Endothelial cell of umbilical vein (primary cell): ENCODE data around the gene ASGR2. TPM values are rescaled to one million over a fixed set of nuclear protein-coding genes. Genes with fewer than 3 reads are reported as not detected.

Source experiments
- BruUV-seq: library from RNA; stranded (reverse); fragments of 400-500 nt; replicated peaks from 2 replicates; lab custom pipeline; 2021; lab: Mats Ljungman, UMichigan
- CTCF ChIA-PET: fragments of 300-600, 350-600 bp; sonication (Branson Sonifier 250); formaldehyde crosslinking; loops from one replicate; lab custom pipeline; 2021; ENCODE audit warnings: antibody characterized with exemption, inconsistent platforms; lab: Charles Lee
- POLR2A ChIA-PET: fragments of 300-600, 350-600 bp; sonication (Branson Sonifier 250); formaldehyde crosslinking; loops from one replicate; lab custom pipeline; 2021; ENCODE audit warnings: antibody characterized with exemption, inconsistent platforms; lab: Charles Lee
- DNase-seq: peaks from one replicate; pipeline ENCODE4 v3.0.0-alpha.2; 2011; ENCODE audit warnings: low read depth, low spot score
- FAIRE-seq: peaks from 2 replicates; lab custom pipeline; 2011; peaks lifted over from hg19 to GRCh38; lab: Jason Lieb, UNC
- H2AFZ ChIP-seq: 2 replicates; pipeline ENCODE4 v1.6.0; 2012; ENCODE audit warnings: low read depth, low read length, control low read depth, inconsistent platforms
- H3K27ac ChIP-seq: 2 replicates; pipeline ENCODE4 v1.5.1; 2011; ENCODE audit warnings: low read depth, mild to moderate bottlenecking, control low read depth, low read length, moderate library complexity; ENCODE audit not compliant: insufficient read depth
- H3K27me3 ChIP-seq, 2 experiments: 2 replicates each; pipeline versions ENCODE4 v1.6.0 to v1.6.1; 2011; ENCODE audit warnings: low read length in 2 of 2, mixed read lengths in 1 of 2; ENCODE audit not compliant: control insufficient read depth in 2 of 2, insufficient read depth in 2 of 2
- H3K36me3 ChIP-seq, 2 experiments: 2 replicates in 1 of 2; 3 replicates in 1 of 2; pipeline ENCODE4 v1.5.1; 2011; ENCODE audit warnings: low read length in 2 of 2, mild to moderate bottlenecking in 1 of 2, moderate library complexity in 1 of 2; ENCODE audit not compliant: control insufficient read depth in 2 of 2, insufficient read depth in 2 of 2; ENCODE audit errors: extremely low read depth in 1 of 2
- H3K4me1 ChIP-seq: 3 replicates; pipeline ENCODE4 v1.5.1; 2011; ENCODE audit warnings: mild to moderate bottlenecking, low read length; ENCODE audit not compliant: control insufficient read depth, insufficient read depth; ENCODE audit errors: extremely low read depth
- H3K4me2 ChIP-seq: 2 replicates; pipeline ENCODE4 v1.6.1; 2011; ENCODE audit warnings: low read length, control low read depth, mixed read lengths; ENCODE audit not compliant: insufficient read depth
- H3K4me3 ChIP-seq, 3 experiments: fragments of 200-600 bp in 1 of 3; sonication (generic), shearing (Covaris generic) in 1 of 3; replicated peaks in 1 of 3; 2 replicates each; pipeline ENCODE4 v1.5.1; 2011 to 2016; ENCODE audit warnings: control low read depth in 3 of 3, low read length in 3 of 3, mild to moderate bottlenecking in 2 of 3, inconsistent platforms in 1 of 3, low read depth in 1 of 3, moderate library complexity in 1 of 3; ENCODE audit not compliant: insufficient read depth in 1 of 3
- H3K79me2 ChIP-seq: 2 replicates; pipeline ENCODE4 v1.6.0; 2012; ENCODE audit warnings: low read length, inconsistent platforms; ENCODE audit not compliant: control insufficient read depth, insufficient read depth
- H3K9ac ChIP-seq: replicated peaks from 2 replicates; pipeline ENCODE3; 2011; ENCODE audit warnings: low read length, control low read depth; ENCODE audit not compliant: insufficient read depth; ENCODE audit errors: extremely low read depth
- H3K9me1 ChIP-seq: replicated peaks from 3 replicates; pipeline ENCODE4 v1.6.0; 2011; ENCODE audit warnings: mild to moderate bottlenecking, low read length; ENCODE audit not compliant: control insufficient read depth, insufficient read depth; ENCODE audit errors: extremely low read depth
- H3K9me3 ChIP-seq: replicated peaks from 2 replicates; pipeline ENCODE4 v1.5.1; 2012; ENCODE audit warnings: low read length, inconsistent platforms; ENCODE audit not compliant: control insufficient read depth, insufficient read depth
- H4K20me1 ChIP-seq: replicated peaks from 2 replicates; pipeline ENCODE3; 2011; ENCODE audit warnings: mild to moderate bottlenecking, low read length; ENCODE audit not compliant: control insufficient read depth, insufficient read depth; ENCODE audit errors: extremely low read depth
- EZH2 ChIP-seq: IDR thresholded peaks from 2 replicates; pipeline ENCODE4 v1.6.1; 2012; ENCODE audit warnings: borderline replicate concordance, low read depth, mild to moderate bottlenecking, moderate library complexity, low read length, inconsistent platforms; ENCODE audit not compliant: severe bottlenecking
- MYC ChIP-seq: IDR thresholded peaks from one replicate; pipeline ENCODE4 v1.6.1; 2011; ENCODE audit warnings: mild to moderate bottlenecking, low read depth, low read length
- POLR2AphosphoS5 ChIP-seq: IDR thresholded peaks from 2 replicates; pipeline ENCODE4 v1.6.1; 2012; ENCODE audit warnings: low read depth, mild to moderate bottlenecking, control low read depth, low read length, moderate library complexity; ENCODE audit not compliant: insufficient read depth
- dilution Hi-C: fragments of 300-500 bp; cut with MboI; formaldehyde crosslinking; loops from one replicate; pipeline ENCODE4 v1.15.0; 2019; ENCODE audit warnings: low sequenced_read_pairs; ENCODE audit not compliant: extremely low pct_ligation_motif_present
- intact Hi-C: fragments of 100-400 bp; cut with micrococcal nuclease; formaldehyde crosslinking; loops from one replicate; pipeline ENCODE4 v1.10.0; 2022
- polyA plus RNA-seq, 4 experiments: library from polyadenylated mRNA; depleted of rRNA in 3 of 4; stranded (reverse) in 3 of 4; unstranded in 1 of 4; fragments of >200 nt; gene quantifications; 2 replicates each; pipeline versions ENCODE4 v1.2.1 to v1.2.3, GENCODE V29; 2011 to 2012; ENCODE audit warnings: missing spikeins in 1 of 4
- total RNA-seq: library from RNA; stranded (reverse); gene quantifications from 2 replicates; pipeline ENCODE4 v1.2.3, GENCODE V29; 2021

The ASGR2 gene
- total and polyA plus RNA-seq, 2 donors (not counting 3 experiments of a cell fraction or from before 2014, with no cell fraction given), result not detected

DNA sequence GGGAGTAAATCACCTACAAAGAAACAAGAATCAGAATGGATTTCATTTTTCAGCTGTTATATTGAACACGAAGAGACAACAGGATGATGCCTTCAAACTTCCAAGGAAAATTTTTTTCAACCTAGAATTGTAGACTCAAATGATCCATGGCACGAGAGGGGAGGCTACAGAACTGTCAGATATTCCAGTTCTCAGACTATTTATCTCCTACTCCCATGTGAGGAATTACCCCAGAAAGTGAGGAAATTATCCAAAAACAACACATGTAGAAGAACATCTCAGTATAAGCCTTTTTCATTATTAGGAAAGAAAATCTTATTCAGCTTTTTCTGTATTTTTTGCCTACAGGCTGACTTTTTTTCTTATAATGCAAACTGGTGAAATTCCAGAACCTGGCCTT is 5.5 kb upstream of the ASGR2 start:
- ChIA-PET CTCF (no interaction called here), POLR2A (no interaction called here)
- intact Hi-C loops (loop anchor here (10.0 kb wide), 1 partner anchor 1215 kb away; the partner anchor contains the start of gene ODF4), dilution Hi-C loops (no loop called here)
- Histone ChIP-seq H3K4me3 (no peak overlapping the region), H3K79me2 (no peaks in the 10 kb centered on the region), H3K9ac (no peak overlapping the region), H2AFZ (no peak overlapping the region), H3K36me3 (no peaks in the 10 kb centered on the region), H3K9me1 (no peaks in the 10 kb centered on the region), H3K27me3 (peaks cover 0 to 9% of the 10 kb centered on the region in 2 experiments), H3K4me1 (peaks cover 8% of the 10 kb centered on the region), H3K9me3 (no peaks in the 10 kb centered on the region), H3K27ac (no peak overlapping the region), H3K4me2 (no peak overlapping the region), H4K20me1 (no peaks in the 10 kb centered on the region)
- DNase-seq (no peak), FAIRE-seq (no peak)
- BruUV-seq, result no TSS peak
- TF ChIP-seq EZH2, result no peak

DNA sequence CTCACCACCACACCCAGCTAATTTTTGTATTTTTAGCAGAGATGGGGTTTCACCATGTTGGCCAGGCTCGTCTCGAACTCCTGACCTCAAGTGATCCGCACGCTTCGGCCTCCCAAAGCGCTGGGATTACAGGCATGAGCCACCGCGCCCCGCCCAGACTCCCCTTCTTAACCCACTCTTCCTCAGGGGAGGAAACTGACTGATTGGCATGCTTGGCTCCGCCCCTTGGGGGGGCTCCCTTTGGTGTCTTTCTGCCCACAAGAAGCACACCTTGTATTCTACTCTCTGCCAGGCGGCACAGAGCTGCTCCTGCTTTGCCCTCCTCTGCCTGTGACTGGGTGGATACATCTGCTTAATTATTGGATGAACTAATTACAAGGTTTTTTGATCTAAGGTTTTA is 4.7 kb upstream of the ASGR2 start:
- Histone ChIP-seq H4K20me1 (no peaks in the 10 kb centered on the region), H3K79me2 (no peaks in the 10 kb centered on the region), H3K36me3 (no peaks in the 10 kb centered on the region), H3K4me1 (peaks cover 8% of the 10 kb centered on the region), H2AFZ (no peak overlapping the region), H3K9ac (no peak overlapping the region), H3K9me3 (no peaks in the 10 kb centered on the region), H3K4me2 (no peak overlapping the region), H3K27me3 (peaks cover 0 to 9% of the 10 kb centered on the region in 2 experiments), H3K4me3 (no peak overlapping the region), H3K9me1 (no peaks in the 10 kb centered on the region), H3K27ac (no peak overlapping the region)
- CTCF ChIA-PET, result interaction anchor here (1.0 kb wide), 1 partner anchor 67 kb away, joined by 3 read pairs; no protein-coding TSS in a partner anchor
- intact Hi-C loops (no loop called here), dilution Hi-C loops (no loop called here)
- no TSS peak for BruUV-seq
- no peak for TF ChIP-seq EZH2
- no peak for TF ChIP-seq MYC
- no peak for TF ChIP-seq POLR2AphosphoS5
- POLR2A ChIA-PET, result no interaction called here
- DNase-seq, result no peak
- no peak for FAIRE-seq
